NB4 (cell line): Measurements from ENCODE around the gene EID2.

Experiments
- POLR2A ChIP-seq: IDR thresholded peaks from 2 replicates; pipeline ENCODE4 v1.6.1; 2011; ENCODE audit warnings: mild to moderate bottlenecking; ENCODE audit not compliant: insufficient read length; ENCODE audit errors: extremely low read depth
- TF ChIP-seq, protein P1 (sequence below): IDR thresholded peaks from one replicate; pipeline ENCODE4 v1.5.1; 2012; ENCODE audit warnings: low read depth, low read length

DNA sequence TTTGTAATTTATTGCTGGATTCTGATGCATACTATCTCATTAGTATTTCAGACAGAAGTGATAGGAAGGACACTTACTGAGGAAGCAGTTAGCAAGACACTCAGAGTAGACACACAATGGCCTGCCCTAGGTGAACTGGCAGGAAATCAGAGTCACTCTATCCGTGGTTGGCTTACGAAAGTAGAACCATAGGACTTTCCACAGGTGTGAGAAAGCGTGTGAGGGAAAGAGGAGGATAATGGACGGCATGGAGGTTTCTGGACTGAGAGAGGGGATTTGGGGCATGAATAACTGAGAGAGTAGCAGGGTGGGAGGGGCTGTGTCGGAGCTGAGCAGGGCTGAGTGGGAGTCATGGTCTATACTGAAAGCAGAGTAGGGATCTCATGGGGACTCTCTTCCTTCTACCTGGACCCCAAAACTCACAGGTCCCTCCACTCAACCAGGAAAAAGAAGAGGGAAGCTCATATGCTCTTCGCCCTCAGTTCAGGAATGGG, 18.7 kb upstream of the EID2 start:
- no peak for TF ChIP-seq POLR2A
- TF ChIP-seq, protein P1, sequence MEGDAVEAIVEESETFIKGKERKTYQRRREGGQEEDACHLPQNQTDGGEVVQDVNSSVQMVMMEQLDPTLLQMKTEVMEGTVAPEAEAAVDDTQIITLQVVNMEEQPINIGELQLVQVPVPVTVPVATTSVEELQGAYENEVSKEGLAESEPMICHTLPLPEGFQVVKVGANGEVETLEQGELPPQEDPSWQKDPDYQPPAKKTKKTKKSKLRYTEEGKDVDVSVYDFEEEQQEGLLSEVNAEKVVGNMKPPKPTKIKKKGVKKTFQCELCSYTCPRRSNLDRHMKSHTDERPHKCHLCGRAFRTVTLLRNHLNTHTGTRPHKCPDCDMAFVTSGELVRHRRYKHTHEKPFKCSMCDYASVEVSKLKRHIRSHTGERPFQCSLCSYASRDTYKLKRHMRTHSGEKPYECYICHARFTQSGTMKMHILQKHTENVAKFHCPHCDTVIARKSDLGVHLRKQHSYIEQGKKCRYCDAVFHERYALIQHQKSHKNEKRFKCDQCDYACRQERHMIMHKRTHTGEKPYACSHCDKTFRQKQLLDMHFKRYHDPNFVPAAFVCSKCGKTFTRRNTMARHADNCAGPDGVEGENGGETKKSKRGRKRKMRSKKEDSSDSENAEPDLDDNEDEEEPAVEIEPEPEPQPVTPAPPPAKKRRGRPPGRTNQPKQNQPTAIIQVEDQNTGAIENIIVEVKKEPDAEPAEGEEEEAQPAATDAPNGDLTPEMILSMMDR = no peak
